ENCODE measurements around the gene CENPVL2.
"Not testable (repeated sequence)": the region's sequence is repeated elsewhere in the genome, so short reads cannot be mapped to it uniquely, and the experiment has no call there.

The CENPVL2 gene

GRCh38 chrX:51641421-51642021, 41.1 kb downstream of the CENPVL2 start:
- H3K4me2 ChIP-seq (ENCODE audit: low read length): no peak overlapping the region

GRCh38 chrX:51636511-51636910, 46.1 kb downstream of the CENPVL2 start:
- H3K27me3 ChIP-seq (ENCODE audit: control insufficient read depth, insufficient read depth, low read length): not testable (repeated sequence)

More at GRCh38 chrX:51641421-51642021, 41.1 kb downstream of the CENPVL2 start:
- no peak overlapping the region for H3K4me3 ChIP-seq (ENCODE audit: low read length)
- H3K27me3 ChIP-seq (ENCODE audit: control insufficient read depth, insufficient read depth, low read length): peaks cover 7% of the 10 kb centered on the region
- H3K9ac ChIP-seq (ENCODE audit: low read depth, low read length): no peak overlapping the region
- no peaks in the 10 kb centered on the region for H3K9me3 ChIP-seq (replicated peaks; ENCODE audit: low read length)
- no peaks in the 10 kb centered on the region for H3K36me3 ChIP-seq (ENCODE audit: insufficient read depth, low read length)
- no peaks in the 10 kb centered on the region for H3K4me1 ChIP-seq (ENCODE audit: control insufficient read depth, insufficient read depth, low read length)

More at GRCh38 chrX:51636511-51636910, 46.1 kb downstream of the CENPVL2 start:
- not testable (repeated sequence) for H3K9me3 ChIP-seq (replicated peaks; ENCODE audit: low read length); H3K4me2 ChIP-seq (ENCODE audit: low read length); H3K9ac ChIP-seq (ENCODE audit: low read depth, low read length); H3K36me3 ChIP-seq (ENCODE audit: insufficient read depth, low read length); H3K4me3 ChIP-seq (ENCODE audit: low read length); H3K4me1 ChIP-seq (ENCODE audit: control insufficient read depth, insufficient read depth, low read length)
